K562 (cell line): ENCODE measurements around the gene CREB3L4. TPM values are rescaled to one million over a fixed set of nuclear protein-coding genes. Genes with fewer than 3 reads are reported as not detected.

Experiments used
- BDP1 ChIP-seq: IDR thresholded peaks from 3 replicates; pipeline ENCODE4 v1.6.1; 2011; ENCODE audit not compliant: insufficient read length, insufficient read depth
- CEBPG ChIP-seq, 3 experiments: fragments of 200-800 bp in 1 of 3; sonication (Bioruptor generic) in 1 of 3; sonication (generic) in 1 of 3; formaldehyde crosslinking in 1 of 3; IDR thresholded peaks in 2 of 3; conservative IDR thresholded peaks in 1 of 3; 2 replicates each; pipeline versions ENCODE4 v1.6.1 to v1.8.0; 2016 to 2022; ENCODE audit warnings: missing compliant biosample characterization in 2 of 3, missing genetic modification characterization in 2 of 3, mild to moderate bottlenecking in 1 of 3, missing genetic modification reagents in 1 of 3
- EZH2 ChIP-seq: IDR thresholded peaks from 2 replicates; pipeline ENCODE4 v1.6.1; 2012; ENCODE audit warnings: low read depth, mild to moderate bottlenecking, inconsistent platforms, low read length, borderline replicate concordance
- FOXJ2 ChIP-seq: fragments of 200-800 bp; sonication (Bioruptor generic); IDR thresholded peaks from 2 replicates; pipeline ENCODE4 v1.6.1; 2016; ENCODE audit warnings: missing genetic modification characterization, missing compliant biosample characterization
- HMG20B ChIP-seq: fragments of 250-450 bp; sonication (Bioruptor Pico); IDR thresholded peaks from 2 replicates; pipeline ENCODE4 v1.5.0; 2021; ENCODE audit warnings: mild to moderate bottlenecking
- HNRNPLL ChIP-seq: fragments of 200-400 bp; formaldehyde crosslinking; IDR thresholded peaks from 2 replicates; pipeline ENCODE4 v1.6.1; 2017; ENCODE audit warnings: low read length, low read depth, mild to moderate bottlenecking; ENCODE audit not compliant: poor library complexity, severe bottlenecking
- JUN ChIP-seq, 2 experiments: sonication (generic) in 1 of 2; formaldehyde crosslinking in 1 of 2; IDR thresholded peaks; 2 replicates each; pipeline versions ENCODE4 v1.6.1 to v1.8.0; 2012 to 2022; ENCODE audit warnings: borderline replicate concordance in 2 of 2, mild to moderate bottlenecking in 2 of 2, improper control_type of control experiment in 1 of 2, low read depth in 1 of 2, low read length in 1 of 2, missing genetic modification reagents in 1 of 2
- KDM2B ChIP-seq: fragments of 250-450 bp; sonication (Bioruptor Pico); IDR thresholded peaks from 2 replicates; pipeline ENCODE4 v1.8.0; 2021; ENCODE audit warnings: mild to moderate bottlenecking, moderate library complexity
- KLF1 ChIP-seq: fragments of 450-650 bp; IDR thresholded peaks from 2 replicates; pipeline ENCODE4 v1.6.1; 2016; ENCODE audit warnings: missing genetic modification characterization, missing compliant biosample characterization
- L3MBTL2 ChIP-seq: fragments of 450-650 bp; IDR thresholded peaks from 2 replicates; pipeline ENCODE4 v1.6.1; 2016; ENCODE audit warnings: mild to moderate bottlenecking, moderate library complexity
- MYNN ChIP-seq, 2 experiments: sonication (generic); formaldehyde crosslinking in 1 of 2; IDR thresholded peaks; 2 replicates each; pipeline versions ENCODE4 v1.5.0 to v1.6.1; 2016 to 2020; ENCODE audit warnings: antibody characterized with exemption in 1 of 2, missing genetic modification reagents in 1 of 2
- NRF1 ChIP-seq, 2 experiments: fragments of 450-650 bp; IDR thresholded peaks in 1 of 2; conservative IDR thresholded peaks in 1 of 2; 2 replicates each; pipeline ENCODE4 v1.6.1; 2014; ENCODE audit warnings: mild to moderate bottlenecking in 2 of 2
- RBM22 ChIP-seq: fragments of 200-400 bp; formaldehyde crosslinking; IDR thresholded peaks from 2 replicates; pipeline ENCODE4 v1.6.1; 2018; ENCODE audit warnings: low read length, low read depth; ENCODE audit not compliant: poor library complexity, severe bottlenecking
- RBM25 ChIP-seq: fragments of 200-400 bp; formaldehyde crosslinking; IDR thresholded peaks from 2 replicates; pipeline ENCODE4 v1.6.1; 2018; ENCODE audit warnings: low read length, low read depth, moderate library complexity; ENCODE audit not compliant: severe bottlenecking
- SAP30 ChIP-seq: fragments of 200-600 bp; sonication (generic); IDR thresholded peaks from 2 replicates; pipeline ENCODE4 v1.6.1; 2012; ENCODE audit warnings: borderline replicate concordance, low read depth, mild to moderate bottlenecking, moderate library complexity, low read length, control low read depth, inconsistent platforms; ENCODE audit not compliant: insufficient read depth, poor library complexity, severe bottlenecking
- SRF ChIP-seq, 2 experiments: fragments of 250-450, 450-650 bp in 1 of 2; sonication (Bioruptor Pico) in 1 of 2; sonication (generic) in 1 of 2; formaldehyde crosslinking; IDR thresholded peaks; 2 replicates each; pipeline versions ENCODE4 v1.5.0 to v1.5.1; 2020 to 2022; ENCODE audit warnings: mild to moderate bottlenecking in 1 of 2, missing genetic modification reagents in 1 of 2
- ZNF311 ChIP-seq: fragments of 250-450 bp; sonication (Bioruptor Pico); IDR thresholded peaks from 2 replicates; pipeline ENCODE4 v1.4.0; 2020; ENCODE audit warnings: mild to moderate bottlenecking, moderate library complexity
- ZSCAN32 ChIP-seq: fragments of 450-650 bp; formaldehyde crosslinking; IDR thresholded peaks from 2 replicates; pipeline ENCODE4 v1.4.0; 2020; ENCODE audit warnings: mild to moderate bottlenecking, moderate library complexity
- polyA plus RNA-seq, 8 experiments: library from polyadenylated mRNA; depleted of rRNA in 4 of 8; stranded (reverse) in 5 of 8; unstranded in 3 of 8; fragments of >200 nt; fragmentation: Nextera tagmentation in 2 of 8; fragmentation: Illumina TruSeq in 1 of 8; extraction: Ambion mirVana in 2 of 8; extraction: Trizol in 1 of 8; gene quantifications; 2 replicates each; pipeline versions ENCODE4 v1.2.1 to v1.2.3, GENCODE V29; 2011 to 2014; ENCODE audit warnings: inconsistent platforms in 1 of 8, missing spikeins in 1 of 8
- total RNA-seq, 7 experiments: library from RNA; depleted of rRNA in 6 of 7; stranded (reverse); fragments of >200 nt in 6 of 7; fragmentation: Illumina TruSeq in 2 of 7; extraction: Trizol in 2 of 7; gene quantifications; 2 replicates each; pipeline versions ENCODE4 v1.2.1 to v1.2.3, GENCODE V29; 2011 to 2021; ENCODE audit warnings: low replicate concordance in 1 of 7
- TF ChIP-seq, protein P1 (sequence below), 2 experiments: fragments of 450-650 bp; IDR thresholded peaks; 2 replicates each; pipeline ENCODE4 v1.6.1; 2018; ENCODE audit warnings: mild to moderate bottlenecking in 2 of 2, low read depth in 1 of 2; ENCODE audit not compliant: partially characterized antibody in 2 of 2
- TF ChIP-seq, protein P2 (sequence below): fragments of 450-650 bp; formaldehyde crosslinking; IDR thresholded peaks from 2 replicates; pipeline ENCODE4 v1.4.0; 2022; ENCODE audit warnings: missing genetic modification characterization

CREB3L4 gene
- total and polyA plus RNA-seq, 9 of the 15 experiments (the other 6 are each of a cell fraction or from before 2014, with no cell fraction given) = 9.9 to 18.6 (median 13.9) TPM

DNA sequence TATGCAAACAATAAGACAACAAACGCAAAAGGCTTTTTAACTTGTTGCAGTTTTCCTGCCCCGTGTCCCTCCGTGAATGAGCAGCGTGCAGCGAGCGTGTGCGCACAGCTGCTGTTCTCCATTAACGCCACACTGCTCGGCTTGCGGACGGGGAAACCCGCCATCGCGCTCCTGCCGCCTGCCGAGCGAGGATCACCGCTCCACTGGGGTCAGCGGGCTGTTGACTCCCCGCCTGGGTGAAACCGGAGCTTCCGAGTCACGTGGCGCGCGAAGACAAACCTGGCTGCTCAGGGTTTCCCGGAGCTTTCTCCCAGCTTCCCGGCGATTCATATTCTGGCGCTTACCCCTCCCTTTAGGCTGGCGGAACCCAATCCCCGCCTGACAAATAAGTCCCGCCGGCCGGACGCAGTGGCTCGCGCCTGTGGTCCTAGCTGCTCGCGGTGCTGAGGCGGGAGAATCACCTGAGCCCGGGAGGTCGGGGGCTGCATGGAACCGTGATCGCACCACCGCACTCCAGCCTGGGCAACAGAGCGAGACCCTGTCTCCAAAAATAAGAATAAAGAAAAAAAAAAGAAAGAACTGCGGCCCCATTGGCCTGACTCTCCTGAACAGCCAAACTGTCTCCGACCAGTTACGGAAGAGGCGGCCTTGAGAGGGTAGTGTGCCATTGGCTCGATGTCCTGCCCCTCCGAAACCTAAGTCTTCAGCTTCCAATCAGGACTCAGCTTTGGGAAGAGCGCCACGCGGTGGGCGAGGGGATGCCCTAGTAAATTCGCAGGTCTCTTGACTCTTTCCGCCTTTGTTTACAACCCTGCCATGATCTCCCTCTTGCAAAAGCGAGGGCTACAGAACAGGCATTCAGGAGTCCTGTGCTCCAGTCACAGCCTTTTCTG lies at the start of gene CREB3L4 (continued):
- peak; percentile 96 for TF ChIP-seq L3MBTL2
- TF ChIP-seq, protein P1, sequence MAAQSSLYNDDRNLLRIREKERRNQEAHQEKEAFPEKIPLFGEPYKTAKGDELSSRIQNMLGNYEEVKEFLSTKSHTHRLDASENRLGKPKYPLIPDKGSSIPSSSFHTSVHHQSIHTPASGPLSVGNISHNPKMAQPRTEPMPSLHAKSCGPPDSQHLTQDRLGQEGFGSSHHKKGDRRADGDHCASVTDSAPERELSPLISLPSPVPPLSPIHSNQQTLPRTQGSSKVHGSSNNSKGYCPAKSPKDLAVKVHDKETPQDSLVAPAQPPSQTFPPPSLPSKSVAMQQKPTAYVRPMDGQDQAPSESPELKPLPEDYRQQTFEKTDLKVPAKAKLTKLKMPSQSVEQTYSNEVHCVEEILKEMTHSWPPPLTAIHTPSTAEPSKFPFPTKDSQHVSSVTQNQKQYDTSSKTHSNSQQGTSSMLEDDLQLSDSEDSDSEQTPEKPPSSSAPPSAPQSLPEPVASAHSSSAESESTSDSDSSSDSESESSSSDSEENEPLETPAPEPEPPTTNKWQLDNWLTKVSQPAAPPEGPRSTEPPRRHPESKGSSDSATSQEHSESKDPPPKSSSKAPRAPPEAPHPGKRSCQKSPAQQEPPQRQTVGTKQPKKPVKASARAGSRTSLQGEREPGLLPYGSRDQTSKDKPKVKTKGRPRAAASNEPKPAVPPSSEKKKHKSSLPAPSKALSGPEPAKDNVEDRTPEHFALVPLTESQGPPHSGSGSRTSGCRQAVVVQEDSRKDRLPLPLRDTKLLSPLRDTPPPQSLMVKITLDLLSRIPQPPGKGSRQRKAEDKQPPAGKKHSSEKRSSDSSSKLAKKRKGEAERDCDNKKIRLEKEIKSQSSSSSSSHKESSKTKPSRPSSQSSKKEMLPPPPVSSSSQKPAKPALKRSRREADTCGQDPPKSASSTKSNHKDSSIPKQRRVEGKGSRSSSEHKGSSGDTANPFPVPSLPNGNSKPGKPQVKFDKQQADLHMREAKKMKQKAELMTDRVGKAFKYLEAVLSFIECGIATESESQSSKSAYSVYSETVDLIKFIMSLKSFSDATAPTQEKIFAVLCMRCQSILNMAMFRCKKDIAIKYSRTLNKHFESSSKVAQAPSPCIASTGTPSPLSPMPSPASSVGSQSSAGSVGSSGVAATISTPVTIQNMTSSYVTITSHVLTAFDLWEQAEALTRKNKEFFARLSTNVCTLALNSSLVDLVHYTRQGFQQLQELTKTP (IDR thresholded peaks at IDR 0.05; ENCODE audit: low read depth in 1 of 2, partially characterized antibody in 2 of 2) = peak; percentile 77 to 94
- no peak for TF ChIP-seq CEBPG (CRISPR knock-in tag; IDR thresholded peaks at IDR 0.05)
- TF ChIP-seq CEBPG (tag; conservative IDR thresholded peaks at IDR 0.05 in 1 of 2, IDR thresholded peaks at IDR 0.05 in 1 of 2) = no peak
- no peak for TF ChIP-seq MYNN (IDR thresholded peaks at IDR 0.05)
- no peak for TF ChIP-seq MYNN (CRISPR knock-in tag; IDR thresholded peaks at IDR 0.05)
- no peak for TF ChIP-seq BDP1
- no peak for TF ChIP-seq KLF1 (tag)
- TF ChIP-seq SRF (CRISPR knock-in tag; IDR thresholded peaks at IDR 0.05) = no peak
- TF ChIP-seq RBM22 = no peak
- no peak for TF ChIP-seq KDM2B (CRISPR knock-in tag)
- TF ChIP-seq EZH2 = no peak
- TF ChIP-seq JUN (IDR thresholded peaks at IDR 0.05; ENCODE audit: borderline replicate concordance, low read depth, low read length) = peak; percentile 60
- no peak; the same call in 1 of the 2 replicates for TF ChIP-seq JUN (CRISPR knock-in tag; IDR thresholded peaks at IDR 0.05; ENCODE audit: borderline replicate concordance)
- TF ChIP-seq HNRNPLL = peak; percentile 76
- peak; percentile 76 to 80 for TF ChIP-seq NRF1 (conservative IDR thresholded peaks at IDR 0.05 in 1 of 2, IDR thresholded peaks at IDR 0.05 in 1 of 2)
- TF ChIP-seq ZNF311 (CRISPR knock-in tag) = no peak
- TF ChIP-seq FOXJ2 (tag) = peak; percentile 82; the same call in 1 of the 2 replicates
- TF ChIP-seq HMG20B (CRISPR knock-in tag) = no peak
- TF ChIP-seq RBM25 = peak; percentile 98
- TF ChIP-seq ZSCAN32 (CRISPR knock-in tag) = no peak
- TF ChIP-seq, protein P2, sequence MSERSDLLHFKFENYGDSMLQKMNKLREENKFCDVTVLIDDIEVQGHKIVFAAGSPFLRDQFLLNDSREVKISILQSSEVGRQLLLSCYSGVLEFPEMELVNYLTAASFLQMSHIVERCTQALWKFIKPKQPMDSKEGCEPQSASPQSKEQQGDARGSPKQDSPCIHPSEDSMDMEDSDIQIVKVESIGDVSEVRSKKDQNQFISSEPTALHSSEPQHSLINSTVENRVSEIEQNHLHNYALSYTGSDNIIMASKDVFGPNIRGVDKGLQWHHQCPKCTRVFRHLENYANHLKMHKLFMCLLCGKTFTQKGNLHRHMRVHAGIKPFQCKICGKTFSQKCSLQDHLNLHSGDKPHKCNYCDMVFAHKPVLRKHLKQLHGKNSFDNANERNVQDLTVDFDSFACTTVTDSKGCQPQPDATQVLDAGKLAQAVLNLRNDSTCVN = no peak
- peak; percentile 85 for TF ChIP-seq SAP30
